SKM-1 treated with dmso at 0.1 percent for 144 hours (cell line): ENCODE measurements around the gene MAST1.
"Not testable (repeated sequence)": the region's sequence is repeated elsewhere in the genome, so short reads cannot be mapped to it uniquely, and the experiment has no call there.

Source experiments
- DNase-seq: peaks from one replicate; lab custom pipeline; 2025; ENCODE audit not compliant: unreplicated experiment; lab: John Stamatoyannopoulos, UW

Gene MAST1

DNA sequence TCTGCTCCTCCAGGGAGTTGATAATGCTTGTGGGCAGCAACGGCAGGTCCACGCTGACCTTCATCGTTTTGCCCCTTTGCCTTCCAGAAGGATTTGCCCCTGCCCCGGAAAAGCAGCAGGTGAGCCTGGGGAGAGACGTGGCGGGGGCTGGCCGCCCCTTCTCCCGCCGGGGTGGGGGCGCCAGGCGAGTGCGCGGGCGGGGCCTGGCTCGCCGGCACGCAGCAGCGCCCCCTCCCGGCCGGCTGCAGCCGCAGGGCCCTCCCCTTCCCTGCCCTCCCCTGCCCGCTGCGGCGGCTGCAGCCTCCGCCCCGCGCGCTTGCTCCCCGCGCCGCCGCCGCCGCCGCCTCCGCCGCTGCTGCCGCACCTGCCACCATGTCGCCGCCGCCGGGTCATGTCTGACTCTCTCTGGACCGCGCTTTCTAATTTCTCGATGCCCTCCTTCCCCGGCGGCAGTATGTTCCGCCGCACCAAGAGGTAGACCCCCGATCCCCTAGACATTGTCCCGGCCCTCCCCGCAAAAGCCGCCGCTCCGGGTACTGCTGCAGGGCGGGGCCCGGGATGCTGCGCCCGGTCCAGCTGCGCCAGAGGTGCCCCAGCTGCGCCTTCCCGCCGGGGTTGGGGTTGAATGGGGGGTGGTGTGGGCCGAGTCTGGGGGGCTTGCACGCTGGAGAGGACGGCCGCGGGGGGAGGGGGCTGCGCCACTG is at the start of gene MAST1:
Gene MAST1 (plus strand): TSS at position 334 of the 704 bp plus-strand sequence. CDS start 58 bp downstream, at position 392.
- DNase-seq: peak; percentile 47

DNA sequence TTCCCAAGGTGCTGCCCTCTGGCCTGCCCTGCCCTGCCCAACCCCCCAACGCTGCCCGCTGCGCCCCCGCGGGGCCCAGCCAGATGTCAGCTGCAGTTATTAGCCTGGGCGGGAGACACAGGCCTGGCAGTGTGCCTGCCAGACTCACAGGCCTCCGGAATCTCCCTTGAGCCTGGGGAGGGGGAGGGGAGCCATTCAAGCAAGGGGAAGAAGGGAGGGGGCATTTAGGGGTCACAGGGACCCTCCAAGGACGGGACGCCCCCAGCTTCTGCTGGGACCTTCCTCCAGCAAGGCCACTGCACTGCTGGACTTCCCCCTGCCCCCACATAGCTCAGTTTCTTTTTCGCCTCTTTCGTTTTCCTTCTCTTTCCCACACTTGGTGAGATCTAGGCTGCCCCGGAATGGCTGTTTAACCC is 49.6 kb upstream of the MAST1 start:
- no peak for DNase-seq

DNA sequence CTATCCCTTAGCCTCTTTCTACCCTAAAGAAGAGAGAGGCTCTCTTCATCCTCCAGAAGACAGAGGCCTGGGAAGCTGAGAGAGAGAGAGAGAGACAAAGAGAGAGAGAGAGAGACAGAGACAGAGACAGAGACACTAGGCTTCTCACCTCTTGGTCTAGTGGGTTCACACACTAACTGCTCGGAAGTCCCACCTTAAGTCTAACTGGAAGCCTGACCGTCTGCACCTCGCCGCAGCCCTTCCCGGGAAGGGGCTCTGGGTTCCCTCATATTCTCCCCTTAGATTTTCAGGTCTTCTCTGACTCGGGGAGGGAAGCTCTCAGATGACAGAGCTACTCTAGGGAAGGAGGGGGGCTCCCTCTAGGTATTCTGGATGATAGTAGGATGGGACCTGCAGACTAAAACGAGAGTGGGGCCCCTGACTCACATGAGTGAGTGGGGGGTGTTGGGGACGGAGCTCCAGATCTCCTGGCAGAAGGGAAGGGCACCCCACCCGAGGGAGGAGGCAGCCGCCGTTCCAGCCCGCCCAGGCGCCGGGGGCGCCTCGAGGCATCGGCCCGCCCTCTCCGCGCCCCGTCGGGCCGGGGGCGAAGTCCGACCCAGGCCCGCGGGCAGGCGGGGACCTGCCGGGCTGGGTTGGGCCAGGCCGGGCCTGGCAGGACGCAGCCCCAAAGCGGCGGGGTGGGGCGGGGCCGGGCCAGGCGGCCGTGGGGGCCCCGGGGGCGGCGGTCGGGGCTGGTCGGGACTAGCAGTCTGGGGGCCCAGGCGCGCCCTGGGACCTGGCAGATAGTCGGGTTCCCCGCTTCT is 49.0 kb upstream of the MAST1 start:
- DNase-seq: no peak

DNA sequence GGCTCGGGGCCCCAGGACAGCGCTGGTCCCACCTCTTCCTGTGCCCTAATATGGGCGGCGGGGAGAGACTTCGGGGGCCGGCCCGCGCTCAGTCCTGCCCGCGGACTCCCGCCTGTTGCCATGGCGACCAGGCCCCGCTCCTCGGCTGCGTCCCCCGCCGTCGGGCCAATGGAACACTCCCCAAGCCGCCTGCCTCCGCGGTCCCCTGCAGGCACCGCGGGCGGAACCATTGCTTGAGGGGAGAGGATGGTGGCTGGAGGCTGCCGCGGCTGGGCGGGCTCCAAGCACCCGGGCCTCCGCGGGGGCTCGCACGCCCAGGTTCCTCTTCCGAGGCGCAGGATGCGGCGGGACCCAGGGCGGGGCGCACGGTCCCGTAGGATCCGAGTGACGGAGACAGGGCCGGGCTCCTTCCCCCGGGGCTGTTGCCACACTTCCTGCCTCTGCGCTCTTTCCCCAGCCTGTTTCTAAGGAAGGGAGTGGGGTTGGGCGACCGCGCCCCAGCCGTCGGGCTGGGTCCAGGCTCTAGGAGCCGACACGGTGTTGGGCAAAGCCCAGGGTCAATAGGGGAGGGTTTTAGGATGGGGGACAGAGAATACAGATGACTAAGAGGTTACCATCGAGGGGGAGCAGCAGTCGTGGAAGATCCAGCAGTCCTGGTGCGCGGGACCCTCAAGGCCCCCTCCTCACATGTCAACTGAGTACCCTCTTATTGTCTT is 48.3 kb upstream of the MAST1 start:
- peak; percentile 97 for DNase-seq

DNA sequence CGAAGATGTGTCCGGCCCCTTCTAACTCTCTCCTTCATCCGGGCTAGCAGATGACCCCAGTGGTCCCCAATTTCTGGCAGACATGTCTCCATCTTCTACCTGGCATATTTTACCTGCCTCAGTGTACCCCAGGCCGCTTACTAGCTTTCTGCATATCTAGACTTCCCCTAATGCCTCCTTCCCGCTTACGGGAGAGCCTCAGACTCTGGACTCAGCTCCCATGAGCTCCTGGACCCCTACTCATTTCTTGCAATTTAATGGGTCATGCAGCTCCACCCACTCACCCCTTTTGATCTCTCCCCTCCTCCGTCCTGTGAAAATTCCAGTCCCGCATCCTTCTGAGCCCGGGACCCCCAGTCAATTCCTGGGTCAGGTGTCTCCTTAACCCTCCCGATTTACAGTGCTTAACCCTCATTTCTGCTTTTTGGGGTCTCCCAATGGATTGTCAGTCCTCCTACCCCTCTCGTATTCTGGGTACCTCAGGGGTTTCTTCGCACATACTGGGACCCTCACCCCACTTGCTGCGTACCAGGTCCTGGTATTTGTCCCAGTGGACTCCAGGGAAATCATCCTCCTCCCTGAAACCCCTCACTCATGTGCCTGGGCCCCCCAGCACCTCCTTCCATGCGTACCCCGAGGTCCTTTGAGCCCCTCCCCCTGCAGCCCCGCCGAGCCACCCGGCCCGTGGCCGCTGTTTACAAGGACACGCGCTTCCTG is 47.5 kb upstream of the MAST1 start:
- DNase-seq: no peak

DNA sequence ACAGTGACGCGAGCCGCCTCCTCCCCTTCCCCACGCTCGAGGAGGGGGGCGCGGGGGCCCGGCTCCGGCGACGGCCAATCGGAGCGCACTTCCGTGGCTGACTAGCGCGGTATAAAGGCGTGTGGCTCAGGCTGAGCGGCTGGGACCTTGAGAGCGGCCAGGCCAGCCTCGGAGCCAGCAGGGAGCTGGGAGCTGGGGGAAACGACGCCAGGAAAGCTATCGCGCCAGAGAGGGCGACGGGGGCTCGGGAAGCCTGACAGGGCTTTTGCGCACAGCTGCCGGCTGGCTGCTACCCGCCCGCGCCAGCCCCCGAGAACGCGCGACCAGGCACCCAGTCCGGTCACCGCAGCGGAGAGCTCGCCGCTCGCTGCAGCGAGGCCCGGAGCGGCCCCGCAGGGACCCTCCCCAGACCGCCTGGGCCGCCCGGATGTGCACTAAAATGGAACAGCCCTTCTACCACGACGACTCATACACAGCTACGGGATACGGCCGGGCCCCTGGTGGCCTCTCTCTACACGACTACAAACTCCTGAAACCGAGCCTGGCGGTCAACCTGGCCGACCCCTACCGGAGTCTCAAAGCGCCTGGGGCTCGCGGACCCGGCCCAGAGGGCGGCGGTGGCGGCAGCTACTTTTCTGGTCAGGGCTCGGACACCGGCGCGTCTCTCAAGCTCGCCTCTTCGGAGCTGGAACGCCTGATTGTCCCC is 46.8 kb upstream of the MAST1 start, which contains the start of gene JUNB:
Gene JUNB (plus strand): TSS at position 142 of the 706 bp plus-strand sequence. CDS start 286 bp downstream, at position 428.
- peak; percentile 87 for DNase-seq

DNA sequence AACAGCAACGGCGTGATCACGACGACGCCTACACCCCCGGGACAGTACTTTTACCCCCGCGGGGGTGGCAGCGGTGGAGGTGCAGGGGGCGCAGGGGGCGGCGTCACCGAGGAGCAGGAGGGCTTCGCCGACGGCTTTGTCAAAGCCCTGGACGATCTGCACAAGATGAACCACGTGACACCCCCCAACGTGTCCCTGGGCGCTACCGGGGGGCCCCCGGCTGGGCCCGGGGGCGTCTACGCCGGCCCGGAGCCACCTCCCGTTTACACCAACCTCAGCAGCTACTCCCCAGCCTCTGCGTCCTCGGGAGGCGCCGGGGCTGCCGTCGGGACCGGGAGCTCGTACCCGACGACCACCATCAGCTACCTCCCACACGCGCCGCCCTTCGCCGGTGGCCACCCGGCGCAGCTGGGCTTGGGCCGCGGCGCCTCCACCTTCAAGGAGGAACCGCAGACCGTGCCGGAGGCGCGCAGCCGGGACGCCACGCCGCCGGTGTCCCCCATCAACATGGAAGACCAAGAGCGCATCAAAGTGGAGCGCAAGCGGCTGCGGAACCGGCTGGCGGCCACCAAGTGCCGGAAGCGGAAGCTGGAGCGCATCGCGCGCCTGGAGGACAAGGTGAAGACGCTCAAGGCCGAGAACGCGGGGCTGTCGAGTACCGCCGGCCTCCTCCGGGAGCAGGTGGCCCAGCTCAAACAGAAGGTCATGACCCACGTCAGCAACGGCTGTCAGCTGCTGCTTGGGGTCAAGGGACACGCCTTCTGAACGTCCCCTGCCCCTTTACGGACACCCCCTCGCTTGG is 46.1 kb upstream of the MAST1 start:
- DNase-seq: peak; percentile 53

DNA sequence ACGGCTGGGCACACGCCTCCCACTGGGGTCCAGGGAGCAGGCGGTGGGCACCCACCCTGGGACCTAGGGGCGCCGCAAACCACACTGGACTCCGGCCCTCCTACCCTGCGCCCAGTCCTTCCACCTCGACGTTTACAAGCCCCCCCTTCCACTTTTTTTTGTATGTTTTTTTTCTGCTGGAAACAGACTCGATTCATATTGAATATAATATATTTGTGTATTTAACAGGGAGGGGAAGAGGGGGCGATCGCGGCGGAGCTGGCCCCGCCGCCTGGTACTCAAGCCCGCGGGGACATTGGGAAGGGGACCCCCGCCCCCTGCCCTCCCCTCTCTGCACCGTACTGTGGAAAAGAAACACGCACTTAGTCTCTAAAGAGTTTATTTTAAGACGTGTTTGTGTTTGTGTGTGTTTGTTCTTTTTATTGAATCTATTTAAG is 45.4 kb upstream of the MAST1 start:
- DNase-seq: no peak

DNA sequence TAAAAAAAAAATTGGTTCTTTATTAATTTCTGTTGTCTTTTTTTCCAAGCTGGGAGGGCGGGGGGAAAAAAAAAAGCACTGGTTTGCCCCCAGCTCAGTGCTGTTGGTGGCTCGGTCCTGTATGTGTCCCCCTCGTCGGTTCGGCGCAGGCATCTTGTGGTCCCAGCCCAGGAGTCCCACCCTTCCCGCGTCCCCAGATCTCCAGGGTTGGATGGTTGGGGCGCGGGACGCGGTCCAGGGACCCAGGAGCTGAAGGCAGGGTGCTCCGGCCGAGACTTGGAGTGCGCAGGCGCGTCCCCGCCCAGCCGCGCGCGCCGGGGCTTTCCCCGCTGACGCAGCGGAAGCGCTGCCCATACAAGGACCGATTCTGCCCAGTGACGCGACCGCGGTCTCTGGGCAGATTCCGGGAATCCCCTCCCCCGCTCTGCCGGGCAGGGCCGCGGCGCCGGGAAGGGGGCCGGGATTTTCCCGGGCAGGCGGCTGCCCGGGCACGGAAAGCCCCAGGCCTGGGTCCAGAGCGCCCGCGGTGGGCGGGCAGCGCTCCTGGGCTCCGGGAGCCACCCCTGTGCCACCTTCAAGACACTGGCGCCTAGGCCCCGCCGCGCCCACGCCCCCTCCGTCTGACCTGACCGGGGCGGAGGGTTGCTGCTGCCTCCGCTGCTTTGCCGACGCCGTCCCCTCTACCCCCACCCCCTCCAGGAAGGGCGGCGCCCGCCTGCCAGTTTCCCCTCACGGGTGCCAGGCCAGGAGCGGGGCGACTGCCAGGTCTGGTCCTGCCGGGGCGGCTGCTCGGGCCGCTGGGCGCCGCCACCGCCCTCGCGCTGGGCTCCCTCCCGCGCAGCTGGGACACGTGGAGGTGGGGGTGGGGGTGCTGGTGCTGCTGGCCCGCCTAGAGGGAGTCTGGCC is 44.8 kb upstream of the MAST1 start:
- DNase-seq: peak; percentile 69

DNA sequence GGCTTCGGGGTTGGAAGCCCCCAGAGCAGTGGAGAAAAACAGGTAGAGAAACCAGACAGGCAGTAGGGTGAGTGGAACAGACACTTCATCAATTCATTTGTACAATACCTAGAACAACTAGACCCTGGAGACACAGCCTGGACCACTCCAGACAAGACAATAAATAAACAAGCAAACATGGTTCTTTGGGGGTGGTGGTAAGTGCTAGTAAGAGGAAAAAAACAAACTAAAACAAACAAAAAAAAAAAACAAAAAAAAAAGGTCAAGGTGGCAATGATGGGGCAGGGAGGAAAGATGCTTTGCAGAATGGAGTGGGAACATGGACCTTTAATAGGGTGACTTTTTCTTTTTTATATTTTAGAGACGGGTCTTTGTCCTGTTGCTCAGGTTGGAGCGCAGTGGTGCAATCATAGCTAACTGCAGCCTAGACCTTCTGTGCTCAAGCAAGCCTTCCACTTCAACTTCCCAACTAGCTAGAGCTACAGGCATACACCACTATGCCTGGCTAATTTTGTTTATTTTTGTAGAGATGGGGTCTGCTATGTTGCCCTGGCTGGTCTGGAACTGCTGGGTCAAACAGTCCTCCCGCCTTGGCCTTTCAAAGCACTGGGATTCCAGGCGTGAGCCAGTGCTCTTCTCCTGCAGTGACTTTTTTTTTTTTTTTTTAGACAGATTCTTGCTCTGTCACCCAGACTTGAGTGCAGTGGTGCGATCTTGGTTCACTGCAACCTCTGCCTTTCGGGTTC is 43.9 kb upstream of the MAST1 start:
- no peak for DNase-seq

DNA sequence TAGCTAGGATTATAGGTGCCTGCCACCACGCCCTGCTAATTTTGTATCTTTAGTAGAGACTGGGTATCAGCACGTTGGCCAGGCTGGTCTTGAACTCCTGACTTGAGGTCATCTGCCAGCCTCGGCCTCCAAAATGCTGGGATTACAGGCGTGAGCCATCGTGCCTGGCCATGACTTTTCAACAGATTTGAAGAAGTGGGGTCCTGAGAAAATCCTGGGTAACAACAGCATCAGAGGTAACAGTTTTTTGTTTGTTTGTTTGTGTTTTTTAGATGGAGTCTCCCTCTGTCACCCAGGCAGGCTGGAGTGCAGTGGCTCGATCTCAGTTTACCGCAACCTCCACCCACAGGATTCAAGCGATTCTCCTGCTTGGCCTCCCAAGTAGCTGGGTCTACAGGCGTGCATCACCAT is 43.3 kb upstream of the MAST1 start:
- no peak for DNase-seq

DNA sequence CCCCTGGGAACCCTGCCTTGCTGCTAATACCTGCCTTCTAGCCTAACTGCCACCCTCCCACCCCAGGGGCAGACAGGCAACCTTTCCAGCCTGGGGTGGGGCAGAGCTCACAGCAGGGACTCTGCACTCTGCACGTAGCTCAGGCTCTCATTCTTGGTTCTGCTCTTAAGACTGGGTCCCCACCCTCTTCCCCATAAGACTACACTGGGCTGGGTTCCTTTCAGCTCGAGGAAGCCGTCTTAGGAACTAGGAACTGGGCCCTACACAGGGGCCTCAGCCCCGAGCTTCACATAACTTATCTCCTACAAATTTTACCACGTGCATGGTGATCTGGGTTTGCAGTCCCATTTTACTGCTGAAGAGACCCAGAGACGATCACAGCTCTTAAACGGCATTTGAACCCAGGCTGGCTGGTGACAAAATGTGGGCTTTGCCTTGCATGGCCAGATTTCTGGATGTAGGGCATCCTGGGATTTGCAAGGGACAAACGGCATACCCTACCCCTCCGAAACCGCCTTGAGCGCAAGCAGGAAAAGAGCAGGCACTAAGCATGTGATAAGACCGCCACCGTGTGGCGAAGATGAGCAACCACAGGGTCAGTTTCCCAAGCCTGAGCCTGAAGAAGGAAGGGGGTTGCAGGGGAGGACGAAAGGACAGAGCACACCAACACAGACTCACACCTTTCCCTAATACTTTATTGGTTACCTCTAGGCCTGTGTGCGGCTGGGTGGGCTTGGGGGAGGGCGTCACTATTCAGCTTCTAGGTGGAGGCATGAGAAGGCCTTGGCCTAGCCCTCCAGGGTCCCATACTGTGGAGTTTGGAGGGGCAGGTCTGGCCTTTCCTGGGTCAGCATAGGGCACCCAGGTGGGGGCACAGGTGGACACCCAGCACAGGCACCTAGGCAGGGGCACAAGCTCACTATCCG is 41.9 kb upstream of the MAST1 start:
- DNase-seq: peak; percentile 74

DNA sequence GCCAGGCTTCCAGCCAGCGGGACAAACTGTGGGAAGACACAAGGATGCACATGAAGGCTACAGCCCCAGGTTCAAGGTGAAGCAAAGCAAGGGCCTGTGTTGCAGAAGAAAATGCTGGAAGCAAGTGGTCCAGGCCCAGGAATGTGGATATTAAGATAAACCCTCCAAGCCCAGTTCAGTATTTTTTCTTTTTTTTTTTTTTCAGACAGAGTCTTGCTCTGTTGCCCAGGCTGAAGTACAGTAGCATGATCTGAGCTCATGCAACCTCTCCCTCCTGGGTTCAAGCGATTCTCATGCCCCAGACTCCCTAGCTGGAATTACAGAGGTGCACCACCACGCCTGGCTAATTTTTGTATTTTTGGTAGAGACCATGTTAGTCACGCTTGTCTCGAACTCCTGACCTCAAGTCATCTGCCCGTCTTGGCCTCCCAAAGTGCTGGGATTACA is 41.2 kb upstream of the MAST1 start:
- no peak for DNase-seq

DNA sequence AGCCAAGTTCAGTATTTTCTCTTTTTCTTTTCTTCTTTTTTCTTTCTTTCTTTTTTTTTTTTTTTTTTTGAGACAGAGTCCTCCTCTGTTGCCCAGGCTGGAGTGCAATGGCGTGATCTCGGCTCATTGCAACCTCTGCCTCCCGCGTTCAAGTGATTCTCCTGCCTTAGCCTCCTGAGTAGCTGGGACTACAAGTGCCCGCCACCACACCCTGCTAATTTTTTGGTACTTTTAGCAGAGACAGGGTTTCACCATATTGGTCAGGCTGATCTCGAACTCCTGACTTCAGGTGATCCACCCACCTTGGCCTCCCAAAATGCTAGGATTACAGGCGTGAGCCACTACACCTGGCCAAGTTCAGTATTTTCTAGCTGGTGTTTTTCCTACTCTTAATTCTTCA is 40.7 kb upstream of the MAST1 start:
- DNase-seq: not testable (repeated sequence)

DNA sequence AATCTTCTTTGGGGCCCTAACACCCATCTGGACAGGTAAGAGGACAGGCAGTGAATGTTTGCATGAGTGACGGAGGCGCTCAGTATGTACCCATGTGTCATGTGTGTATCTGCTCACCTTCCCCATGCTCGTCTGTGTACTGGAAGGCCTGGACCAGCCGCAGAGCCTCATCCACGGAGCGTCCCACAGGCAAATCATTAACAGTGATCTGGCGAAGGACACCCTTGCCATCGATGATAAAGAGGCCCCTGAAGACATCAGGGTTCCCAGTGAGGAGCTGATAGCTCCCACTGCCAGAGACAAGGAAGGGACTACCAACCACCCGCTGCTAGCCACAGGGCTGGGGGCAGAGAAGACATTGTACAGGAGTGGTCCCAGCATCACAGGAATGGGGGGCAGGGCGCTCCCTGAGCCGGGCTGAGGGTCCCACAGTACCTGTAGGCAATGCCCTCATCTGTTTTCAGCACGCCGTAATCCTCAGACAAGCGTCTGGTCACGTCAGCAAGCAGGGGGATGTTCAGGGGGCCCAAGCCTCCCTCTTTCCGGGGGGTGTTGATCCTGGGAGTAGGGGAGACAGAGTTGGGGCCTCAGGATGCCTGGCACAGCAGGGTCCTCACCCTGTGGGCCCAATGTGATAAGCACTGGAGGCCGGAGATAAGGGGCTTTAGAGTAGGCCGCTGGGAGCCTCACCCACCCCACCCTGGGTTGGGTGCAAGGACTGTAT is 38.4 kb upstream of the MAST1 start:
- no peak for DNase-seq

DNA sequence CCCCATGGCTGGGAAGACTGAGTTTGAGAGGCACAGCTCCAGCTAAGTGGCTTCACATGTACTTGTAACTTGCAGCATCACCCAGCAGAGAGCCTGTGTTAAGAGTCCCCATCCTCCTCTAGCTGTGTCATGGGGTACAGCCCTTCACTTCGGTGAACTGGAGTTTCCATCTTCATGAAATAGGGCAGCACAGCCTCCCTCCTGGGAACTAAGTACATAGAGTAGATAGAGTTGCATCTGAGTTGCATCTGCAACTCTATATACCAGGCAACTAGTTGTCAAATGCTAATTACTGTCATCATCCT is 37.9 kb upstream of the MAST1 start:
- no peak for DNase-seq
